Immature natural killer cell (primary cell): ENCODE data around the gene SMPD2. TPM values are rescaled to one million over a fixed set of nuclear protein-coding genes. Genes with fewer than 3 reads are reported as not detected.
"Not testable (repeated sequence)": the region's sequence is repeated elsewhere in the genome, so short reads cannot be mapped to it uniquely, and the experiment has no call there.

Experiments used
- DNase-seq, 3 donors: peaks; one replicate each; pipeline ENCODE4 v3.0.0; 2022; ENCODE audit warnings: mixed read lengths in 1 of 3
- H3K27ac Mint-ChIP-seq, 6 donors: one replicate each; pipeline ENCODE4 v1.8.0; 2020; ENCODE audit warnings: mixed read lengths in 6 of 6, mild to moderate bottlenecking in 5 of 6, inconsistent platforms in 4 of 6, moderate library complexity in 3 of 6
- H3K27me3 Mint-ChIP-seq, 3 donors: one replicate each; pipeline ENCODE4 v1.8.0; 2020 to 2021; ENCODE audit warnings: low read depth in 3 of 3, mild to moderate bottlenecking in 3 of 3, mixed read lengths in 3 of 3, moderate library complexity in 3 of 3, inconsistent platforms in 1 of 3
- H3K36me3 Mint-ChIP-seq, 3 donors: one replicate each; pipeline ENCODE4 v1.8.0; 2020; ENCODE audit warnings: mixed read lengths in 3 of 3, inconsistent platforms in 2 of 3, mild to moderate bottlenecking in 2 of 3
- H3K4me1 Mint-ChIP-seq, 2 donors: one replicate each; pipeline ENCODE4 v1.8.0; 2020; ENCODE audit warnings: inconsistent platforms in 2 of 2, mild to moderate bottlenecking in 2 of 2, mixed read lengths in 2 of 2, moderate library complexity in 1 of 2
- H3K4me3 Mint-ChIP-seq, 5 donors: one replicate each; pipeline ENCODE4 v1.8.0; 2020; ENCODE audit warnings: mild to moderate bottlenecking in 5 of 5, mixed read lengths in 5 of 5, inconsistent platforms in 3 of 5, moderate library complexity in 3 of 5
- H3K9me3 Mint-ChIP-seq, 6 donors: one replicate each; pipeline ENCODE4 v1.8.0; 2020; ENCODE audit warnings: mild to moderate bottlenecking in 6 of 6, mixed read lengths in 6 of 6, inconsistent platforms in 4 of 6, moderate library complexity in 3 of 6
- polyA plus RNA-seq, 3 donors: library from polyadenylated mRNA; unstranded; fragments of 300-500 nt; fragmentation: Illumina TruSeq; gene quantifications; one replicate each; pipeline ENCODE4 v1.2.3, GENCODE V29; 2021

The SMPD2 gene
- polyA plus RNA-seq, 3 donors from 2014 or later = 10.2 to 19.0 (median 13.2) TPM

- Mint-ChIP-seq H3K27ac (peak overlapping the region; percentile 50 to 86 (median 74)), H3K36me3 (peaks cover 5 to 24% (median 19%) of the 10 kb centered on the region in 3 donors), H3K9me3 (no peaks in the 10 kb centered on the region), H3K4me1 (peaks cover 37 to 44% of the 10 kb centered on the region in 2 donors), H3K27me3 (peaks cover 13 to 17% (median 15%) of the 10 kb centered on the region in 3 donors), H3K4me3 (peak overlapping the region in 3 of 5 donors; percentile 2 to 12 (median 10))
- peak; percentile 67 to 75 (median 75) for DNase-seq
These were observed 18.4 kb downstream of the SMPD2 start for GRCh38 chr6:109458774-109459531.

GRCh38 chr6:109460161-109460829, 19.8 kb downstream of the SMPD2 start:
- no peaks in the 10 kb centered on the region for H3K9me3 Mint-ChIP-seq
- H3K4me3 Mint-ChIP-seq = no peak overlapping the region
- peak overlapping the region in 1 of 6 donors; percentile 33 for H3K27ac Mint-ChIP-seq
- peaks cover 29 to 35% of the 10 kb centered on the region in 2 donors for H3K4me1 Mint-ChIP-seq
- H3K36me3 Mint-ChIP-seq = peaks cover 11 to 31% (median 27%) of the 10 kb centered on the region in 3 donors
- no peak for DNase-seq
- peaks cover 6 to 9% (median 8%) of the 10 kb centered on the region in 3 donors for H3K27me3 Mint-ChIP-seq

GRCh38 chr6:109461205-109461604, 20.7 kb downstream of the SMPD2 start:
- Mint-ChIP-seq H3K36me3 (peaks cover 20 to 40% (median 36%) of the 10 kb centered on the region in 3 donors), H3K4me1 (peaks cover 29 to 35% of the 10 kb centered on the region in 2 donors), H3K27ac (peak overlapping the region in 2 of 6 donors; percentile 33 to 56)
- not testable (repeated sequence) for H3K9me3 Mint-ChIP-seq, H3K27me3 Mint-ChIP-seq, H3K4me3 Mint-ChIP-seq, DNase-seq

GRCh38 chr6:109461733-109462526, 21.4 kb downstream of the SMPD2 start:
- H3K9me3 Mint-ChIP-seq = no peaks in the 10 kb centered on the region
- no peak for DNase-seq
- peaks cover 20 to 44% (median 38%) of the 10 kb centered on the region in 3 donors for H3K36me3 Mint-ChIP-seq
- H3K27ac Mint-ChIP-seq = peak overlapping the region in 2 of 6 donors; percentile 21 to 53
- H3K4me3 Mint-ChIP-seq = no peak overlapping the region
- H3K27me3 Mint-ChIP-seq = peaks cover under 1 to 7% (median 3%) of the 10 kb centered on the region in 3 donors
- peaks cover 25 to 30% of the 10 kb centered on the region in 2 donors for H3K4me1 Mint-ChIP-seq

- Mint-ChIP-seq H3K9me3 (no peaks in the 10 kb centered on the region), H3K27me3 (peaks cover 0 to 3% (median 0%) of the 10 kb centered on the region in 3 donors), H3K36me3 (peaks cover 29 to 73% (median 48%) of the 10 kb centered on the region in 3 donors)
These were observed 25.2 kb downstream of the SMPD2 start for GRCh38 chr6:109465772-109466171.

GRCh38 chr6:109466212-109466923, 25.8 kb downstream of the SMPD2 start:
- Mint-ChIP-seq H3K27ac (peak overlapping the region in 1 of 6 donors; percentile 68), H3K4me3 (no peak overlapping the region), H3K4me1 (peaks cover 12 to 16% of the 10 kb centered on the region in 2 donors), H3K36me3 (peaks cover 33 to 74% (median 47%) of the 10 kb centered on the region in 3 donors), H3K27me3 (peaks cover 0 to 3% (median 0%) of the 10 kb centered on the region in 3 donors), H3K9me3 (no peaks in the 10 kb centered on the region)
- no peak for DNase-seq

More at GRCh38 chr6:109465772-109466171, 25.2 kb downstream of the SMPD2 start:
- peaks cover 6 to 10% of the 10 kb centered on the region in 2 donors for H3K4me1 Mint-ChIP-seq
- H3K27ac Mint-ChIP-seq = no peak overlapping the region
- H3K4me3 Mint-ChIP-seq = no peak overlapping the region
- DNase-seq = no peak

GRCh38 chr6:109467696-109468095, 27.2 kb downstream of the SMPD2 start:
- no peak overlapping the region for H3K4me3 Mint-ChIP-seq
- H3K4me1 Mint-ChIP-seq = peaks cover 23 to 29% of the 10 kb centered on the region in 2 donors
- peaks cover 37 to 78% (median 48%) of the 10 kb centered on the region in 3 donors for H3K36me3 Mint-ChIP-seq
- H3K27me3 Mint-ChIP-seq = peaks cover 0 to 3% (median 0%) of the 10 kb centered on the region in 3 donors
- H3K9me3 Mint-ChIP-seq = no peaks in the 10 kb centered on the region
- no peak overlapping the region for H3K27ac Mint-ChIP-seq
- DNase-seq = no peak

GRCh38 chr6:109469591-109470189, 29.2 kb downstream of the SMPD2 start:
- H3K27ac Mint-ChIP-seq = peak overlapping the region in 1 of 6 donors; percentile 32
- H3K4me1 Mint-ChIP-seq = peaks cover 30 to 39% of the 10 kb centered on the region in 2 donors
- DNase-seq = no peak
- no peak overlapping the region for H3K4me3 Mint-ChIP-seq
- peaks cover 44 to 81% (median 51%) of the 10 kb centered on the region in 3 donors for H3K36me3 Mint-ChIP-seq
- H3K27me3 Mint-ChIP-seq = peaks cover 0 to 3% (median 1%) of the 10 kb centered on the region in 3 donors
- H3K9me3 Mint-ChIP-seq = no peaks in the 10 kb centered on the region

GRCh38 chr6:109471105-109471810, 30.7 kb downstream of the SMPD2 start:
- Mint-ChIP-seq H3K4me3 (no peak overlapping the region), H3K36me3 (peaks cover 46 to 80% (median 52%) of the 10 kb centered on the region in 3 donors), H3K27ac (peak overlapping the region in 4 of 6 donors; percentile 12 to 46 (median 38)), H3K27me3 (peaks cover 0 to 1% (median 1%) of the 10 kb centered on the region in 3 donors), H3K9me3 (no peaks in the 10 kb centered on the region), H3K4me1 (peaks cover 35 to 53% of the 10 kb centered on the region in 2 donors)
- DNase-seq = no peak

GRCh38 chr6:109472132-109472995, 31.8 kb downstream of the SMPD2 start:
- peaks cover 0 to 1% (median 1%) of the 10 kb centered on the region in 3 donors for H3K27me3 Mint-ChIP-seq
- no peak overlapping the region for H3K4me3 Mint-ChIP-seq
- peaks cover 43 to 64% of the 10 kb centered on the region in 2 donors for H3K4me1 Mint-ChIP-seq
- H3K36me3 Mint-ChIP-seq = peaks cover 46 to 78% (median 51%) of the 10 kb centered on the region in 3 donors
- DNase-seq = no peak
- peak overlapping the region in 5 of 6 donors; percentile 2 to 64 (median 29) for H3K27ac Mint-ChIP-seq
- no peaks in the 10 kb centered on the region for H3K9me3 Mint-ChIP-seq

GRCh38 chr6:109473120-109473519, 32.6 kb downstream of the SMPD2 start:
- Mint-ChIP-seq H3K27ac (peak overlapping the region in 3 of 6 donors; percentile 14 to 64 (median 50)), H3K27me3 (peaks cover 0 to 1% (median 0%) of the 10 kb centered on the region in 3 donors), H3K9me3 (no peaks in the 10 kb centered on the region), H3K36me3 (peaks cover 43 to 75% (median 44%) of the 10 kb centered on the region in 3 donors), H3K4me1 (peaks cover 51 to 72% of the 10 kb centered on the region in 2 donors), H3K4me3 (no peak overlapping the region)
- no peak for DNase-seq
